Naive thymus-derived CD4-positive, alpha-beta T cell (primary cell): Measurements from ENCODE around the gene HEXD. TPM values are rescaled to one million over a fixed set of nuclear protein-coding genes. Genes with fewer than 3 reads are reported as not detected.
A peak's percentile ranks its signal among the peaks of the same experiment; 100 is the strongest.
"Not testable (repeated sequence)": the region's sequence is repeated elsewhere in the genome, so short reads cannot be mapped to it uniquely, and the experiment has no call there.

Source experiments
- ATAC-seq: fragments of 150-1000 bp; cut with Tn5 transposase; 2 replicates; pipeline ENCODE4 v1.10.0; 2021; ENCODE audit warnings: mild to moderate bottlenecking, moderate library complexity
- CTCF ChIA-PET: fragments of 350-600 bp; sonication (Branson Sonifier 250); formaldehyde crosslinking; loops from one replicate; lab custom pipeline; 2021; ENCODE audit warnings: antibody characterized with exemption; lab: Charles Lee
- POLR2A ChIA-PET: fragments of 350-600 bp; sonication (Branson Sonifier 250); formaldehyde crosslinking; loops from one replicate; lab custom pipeline; 2021; ENCODE audit warnings: antibody characterized with exemption, inconsistent platforms; lab: Charles Lee
- DNase-seq, 9 donors: peaks; one replicate each; pipeline versions ENCODE4 v3.0.0 to v3.0.0-alpha.2; 2020 to 2022; ENCODE audit warnings: mixed read lengths in 1 of 9
- H3K27ac ChIP-seq: one replicate; pipeline ENCODE4 v1.7.0; 2013; ENCODE audit warnings: mild to moderate bottlenecking, low read depth, low read length, moderate library complexity
- H3K27me3 ChIP-seq, 2 donors: one replicate each; pipeline ENCODE4 v1.7.0; 2013; ENCODE audit warnings: low read length in 2 of 2, mild to moderate bottlenecking in 2 of 2, moderate library complexity in 2 of 2; ENCODE audit not compliant: control insufficient read depth in 2 of 2, insufficient read depth in 2 of 2
- H3K36me3 ChIP-seq, 3 experiments: 1 replicate in 2 of 3; 2 replicates in 1 of 3; pipeline ENCODE4 v1.7.0; 2013; ENCODE audit warnings: low read length in 3 of 3, mild to moderate bottlenecking in 3 of 3, moderate library complexity in 1 of 3; ENCODE audit not compliant: insufficient read depth in 3 of 3, control insufficient read depth in 2 of 3
- H3K4me1 ChIP-seq, 2 donors: one replicate each; pipeline ENCODE4 v1.7.0; 2013; ENCODE audit warnings: low read length in 2 of 2, mild to moderate bottlenecking in 2 of 2, moderate library complexity in 1 of 2; ENCODE audit not compliant: control insufficient read depth in 2 of 2, insufficient read depth in 2 of 2
- H3K4me3 ChIP-seq: 2 replicates; pipeline ENCODE4 v1.7.0; 2013; ENCODE audit warnings: mild to moderate bottlenecking, low read length
- H3K9me3 ChIP-seq, 3 experiments: 1 replicate in 2 of 3; 2 replicates in 1 of 3; pipeline ENCODE4 v1.7.0; 2013; ENCODE audit warnings: low read length in 3 of 3; ENCODE audit not compliant: control insufficient read depth in 2 of 3
- H3K27ac Mint-ChIP-seq, 9 donors: one replicate each; pipeline ENCODE4 v1.8.0; 2020 to 2022; ENCODE audit warnings: mixed read lengths in 9 of 9, mild to moderate bottlenecking in 8 of 9, moderate library complexity in 5 of 9, inconsistent platforms in 2 of 9
- H3K27me3 Mint-ChIP-seq, 5 donors: one replicate each; pipeline ENCODE4 v1.8.0; 2021 to 2022; ENCODE audit warnings: mixed read lengths in 5 of 5, mild to moderate bottlenecking in 1 of 5
- H3K36me3 Mint-ChIP-seq, 5 donors: one replicate each; pipeline ENCODE4 v1.8.0; 2020 to 2022; ENCODE audit warnings: mixed read lengths in 5 of 5, mild to moderate bottlenecking in 3 of 5, inconsistent platforms in 1 of 5
- H3K4me1 Mint-ChIP-seq, 7 donors: one replicate each; pipeline ENCODE4 v1.8.0; 2020 to 2022; ENCODE audit warnings: mixed read lengths in 7 of 7, mild to moderate bottlenecking in 3 of 7, inconsistent platforms in 1 of 7
- H3K4me3 Mint-ChIP-seq, 10 donors: one replicate each; pipeline ENCODE4 v1.8.0; 2020 to 2022; ENCODE audit warnings: mild to moderate bottlenecking in 10 of 10, mixed read lengths in 10 of 10, moderate library complexity in 6 of 10, inconsistent platforms in 2 of 10
- H3K9me3 Mint-ChIP-seq, 11 donors: one replicate each; pipeline ENCODE4 v1.8.0; 2020 to 2022; ENCODE audit warnings: mixed read lengths in 11 of 11, mild to moderate bottlenecking in 4 of 11, inconsistent platforms in 1 of 11, moderate library complexity in 1 of 11
- intact Hi-C, 2 donors: fragments of 100-400 bp; cut with micrococcal nuclease; formaldehyde crosslinking; loops; one replicate each; pipeline ENCODE4 v1.15.1; 2023
- polyA plus RNA-seq, 2 donors: library from polyadenylated mRNA; unstranded; fragments of 300-500 nt; fragmentation: Illumina TruSeq; gene quantifications; one replicate each; pipeline ENCODE4 v1.2.3, GENCODE V29; 2021
- total RNA-seq, 6 experiments: library from RNA in 5 of 6; stranded (reverse) in 5 of 6; gene quantifications; 1 replicate in 5 of 6; 2 replicates in 1 of 6; pipeline ENCODE4 v1.2.3 and lab custom pipeline; 2021 to 2026

The HEXD gene
- total and polyA plus RNA-seq, 7 experiments from 2014 or later, result 12.5 to 153 (median 66.8) TPM

GRCh38 chr17:82377924-82378740 is 40.0 kb upstream of the HEXD start:
- H3K4me3 Mint-ChIP-seq, result no peak overlapping the region
- H3K4me1 Mint-ChIP-seq, result peaks cover under 1 to 13% (median 2%) of the 10 kb centered on the region in 7 donors
- H3K27ac ChIP-seq, result no peak overlapping the region
- no peak overlapping the region for H3K27ac Mint-ChIP-seq
- no peaks in the 10 kb centered on the region for H3K9me3 ChIP-seq
- no peaks in the 10 kb centered on the region for H3K27me3 ChIP-seq
- CTCF ChIA-PET, result no interaction called here
- peaks cover 27 to 45% (median 44%) of the 10 kb centered on the region in 5 donors for H3K27me3 Mint-ChIP-seq
- no peaks in the 10 kb centered on the region for H3K36me3 Mint-ChIP-seq
- H3K4me1 ChIP-seq, result no peaks in the 10 kb centered on the region
- no peaks in the 10 kb centered on the region for H3K36me3 ChIP-seq
- ATAC-seq, result no peak
- H3K4me3 ChIP-seq, result no peak overlapping the region
- POLR2A ChIA-PET, result interaction anchor here (0.7 kb wide), 1 partner anchor 147 kb away, joined by 3 read pairs; no protein-coding TSS in a partner anchor
- intact Hi-C loops, result no loop called here
- peaks cover 0 to 1% (median 0%) of the 10 kb centered on the region in 11 donors for H3K9me3 Mint-ChIP-seq
- DNase-seq, result no peak

DNA sequence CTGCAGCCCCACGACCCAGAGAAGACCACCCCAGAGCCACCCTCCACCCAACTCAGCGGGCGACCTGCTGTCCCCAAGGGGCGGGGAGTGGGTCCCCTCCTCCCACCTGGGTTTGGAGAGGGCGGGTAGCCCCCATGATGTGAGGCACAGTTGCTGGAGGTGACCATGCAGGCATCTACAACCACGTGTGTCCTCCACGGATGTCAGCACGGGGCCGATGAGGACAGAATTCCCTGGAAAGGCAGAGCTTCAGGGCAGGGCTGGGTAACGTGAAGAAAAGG is 39.5 kb upstream of the HEXD start:
- no peak overlapping the region for H3K27ac Mint-ChIP-seq
- Histone ChIP-seq H3K4me1 (no peaks in the 10 kb centered on the region), H3K9me3 (no peaks in the 10 kb centered on the region), H3K4me3 (no peak overlapping the region), H3K27me3 (no peaks in the 10 kb centered on the region), H3K27ac (no peak overlapping the region), H3K36me3 (no peaks in the 10 kb centered on the region)
- no peaks in the 10 kb centered on the region for H3K36me3 Mint-ChIP-seq
- intact Hi-C loops, result no loop called here
- peak overlapping the region in 1 of 10 donors; percentile 53 for H3K4me3 Mint-ChIP-seq
- ChIA-PET CTCF (no interaction called here), POLR2A (interaction anchor here (0.7 kb wide), 1 partner anchor 148 kb away, joined by 3 read pairs; no protein-coding TSS in a partner anchor)
- no peak for ATAC-seq
- DNase-seq, result no peak
- peaks cover 0 to 13% (median 0%) of the 10 kb centered on the region in 7 donors for H3K4me1 Mint-ChIP-seq
- peaks cover 21 to 39% (median 38%) of the 10 kb centered on the region in 5 donors for H3K27me3 Mint-ChIP-seq
- H3K9me3 Mint-ChIP-seq, result peaks cover 0 to 1% (median 0%) of the 10 kb centered on the region in 11 donors

GRCh38 chr17:82380860-82381702 is 37.1 kb upstream of the HEXD start:
- Histone ChIP-seq H3K27ac (no peak overlapping the region), H3K27me3 (no peaks in the 10 kb centered on the region), H3K9me3 (no peaks in the 10 kb centered on the region), H3K4me3 (no peak overlapping the region), H3K4me1 (no peaks in the 10 kb centered on the region), H3K36me3 (no peaks in the 10 kb centered on the region)
- H3K27me3 Mint-ChIP-seq, result peaks cover 21 to 34% (median 30%) of the 10 kb centered on the region in 5 donors
- ChIA-PET CTCF (no interaction called here), POLR2A (interaction anchor here (1.1 kb wide), 1 partner anchor 11 kb away, joined by 3 read pairs; no protein-coding TSS in a partner anchor)
- intact Hi-C loops, result no loop called here
- no peak overlapping the region for H3K27ac Mint-ChIP-seq
- ATAC-seq (no peak), DNase-seq (no peak)
- H3K4me3 Mint-ChIP-seq, result no peak overlapping the region
- peaks cover 0 to 13% (median 0%) of the 10 kb centered on the region in 7 donors for H3K4me1 Mint-ChIP-seq
- H3K9me3 Mint-ChIP-seq, result peaks cover 0 to 1% (median 0%) of the 10 kb centered on the region in 11 donors
- no peaks in the 10 kb centered on the region for H3K36me3 Mint-ChIP-seq

GRCh38 chr17:82381703-82382009 is 36.5 kb upstream of the HEXD start:
- H3K4me3 ChIP-seq, H3K27me3 ChIP-seq, H3K27ac Mint-ChIP-seq, CTCF ChIA-PET, H3K9me3 Mint-ChIP-seq, H3K27ac ChIP-seq, intact Hi-C loops, DNase-seq, H3K36me3 Mint-ChIP-seq, POLR2A ChIA-PET, H3K4me3 Mint-ChIP-seq, H3K36me3 ChIP-seq, H3K4me1 ChIP-seq, H3K9me3 ChIP-seq, ATAC-seq: not testable (repeated sequence)
- peaks cover 21 to 34% (median 26%) of the 10 kb centered on the region in 5 donors for H3K27me3 Mint-ChIP-seq
- H3K4me1 Mint-ChIP-seq, result peaks cover 0 to 13% (median 0%) of the 10 kb centered on the region in 7 donors

- DNase-seq, H3K9me3 Mint-ChIP-seq, POLR2A ChIA-PET, intact Hi-C loops, H3K27ac Mint-ChIP-seq, H3K4me3 Mint-ChIP-seq, H3K27ac ChIP-seq, H3K4me3 ChIP-seq, ATAC-seq, H3K36me3 ChIP-seq, H3K9me3 ChIP-seq, H3K4me1 ChIP-seq, CTCF ChIA-PET, H3K27me3 ChIP-seq, H3K36me3 Mint-ChIP-seq: not testable (repeated sequence)
- peaks cover 21 to 30% (median 26%) of the 10 kb centered on the region in 5 donors for H3K27me3 Mint-ChIP-seq
- H3K4me1 Mint-ChIP-seq, result peaks cover 2 to 13% (median 2%) of the 10 kb centered on the region in 7 donors
These were observed 35.8 kb upstream of the HEXD start for GRCh38 chr17:82382220-82382932.

- intact Hi-C loops, result no loop called here
- no peaks in the 10 kb centered on the region for H3K36me3 ChIP-seq
- H3K27ac ChIP-seq, result no peak overlapping the region
- H3K4me1 Mint-ChIP-seq, result peaks cover 5 to 13% (median 7%) of the 10 kb centered on the region in 7 donors
- H3K4me1 ChIP-seq, result peaks cover 0 to 5% of the 10 kb centered on the region in 2 donors
- H3K36me3 Mint-ChIP-seq, result no peaks in the 10 kb centered on the region
- peaks cover 0 to 3% (median 0%) of the 10 kb centered on the region in 11 donors for H3K9me3 Mint-ChIP-seq
- ChIA-PET CTCF (no interaction called here), POLR2A (no interaction called here)
- H3K4me3 Mint-ChIP-seq, result no peak overlapping the region
- ATAC-seq (no peak), DNase-seq (no peak)
- H3K9me3 ChIP-seq, result no peaks in the 10 kb centered on the region
- H3K4me3 ChIP-seq, result no peak overlapping the region
- H3K27me3 Mint-ChIP-seq, result peaks cover 21 to 25% (median 21%) of the 10 kb centered on the region in 5 donors
- H3K27me3 ChIP-seq, result no peaks in the 10 kb centered on the region
- no peak overlapping the region for H3K27ac Mint-ChIP-seq
These were observed 35.3 kb upstream of the HEXD start for GRCh38 chr17:82382933-82383255.
